ENCODE measurements around the gene CDH4. TPM values are rescaled to one million over a fixed set of nuclear protein-coding genes. Genes with fewer than 3 reads are reported as not detected.

The CDH4 gene
- total and polyA plus RNA-seq, 9 of the 15 experiments (the other 6 are each of a cell fraction or from before 2014, with no cell fraction given) = 0.04 TPM; not detected in 8

GRCh38 chr20:61979701-61980635, 727.9 kb downstream of the CDH4 start:
- Histone ChIP-seq H3K27ac (ENCODE audit: extremely low read depth, low read depth, low read length) (no peak overlapping the region), H3K9ac (ENCODE audit: insufficient read depth in 1 of 2, low read depth in 2 of 2, low read length in 2 of 2) (no peak overlapping the region), H2AFZ (ENCODE audit: low read depth, low read length) (no peak overlapping the region), H3K4me1 (replicated peaks in 1 of 2; ENCODE audit: control insufficient read depth in 2 of 2, insufficient read depth in 2 of 2, low read length in 2 of 2) (peaks cover 0 to 19% of the 10 kb centered on the region in 2 experiments; a peak in 1 of 5 replicates), H3K36me3 (ENCODE audit: control insufficient read depth, insufficient read depth, low read length) (peaks cover 26% of the 10 kb centered on the region; the same call in 2 of the 3 replicates), H3K27me3 (ENCODE audit: control insufficient read depth in 2 of 2, insufficient read depth in 2 of 2, low read length in 2 of 2) (no peaks in the 10 kb centered on the region), H3K4me3 (no peak overlapping the region), H3K9me3 (replicated peaks; ENCODE audit: control insufficient read depth, insufficient read depth, low read depth, low read length) (no peaks in the 10 kb centered on the region), H4K20me1 (replicated peaks; ENCODE audit: control insufficient read depth, insufficient read depth, low read length) (0 out of 2 replicates have a peak, but pooled peaks cover 5% of the 10 kb centered on the region), H3K4me2 (ENCODE audit: insufficient read depth, low read length) (no peak overlapping the region), H3K79me2 (ENCODE audit: control insufficient read depth, insufficient read depth, low read length) (peaks cover 9% of the 10 kb centered on the region; the same call in 1 of the 3 replicates), H3K9me1 (ENCODE audit: control insufficient read depth, insufficient read depth, low read length) (no peaks in the 10 kb centered on the region)
- ATAC-seq = no peak
- no peak for DNase-seq (ENCODE audit: extremely low read depth in 1 of 4, low spot score in 3 of 4)
- ChIA-PET CTCF (ENCODE audit: low intra/inter-chr PET ratio) (interaction anchor here (0.5 kb wide), 1 partner anchor 603 kb away, joined by 3 read pairs; no protein-coding TSS in a partner anchor), POLR2A (no interaction called here)
- TF ChIP-seq HOMEZ (CRISPR knock-in tag; IDR thresholded peaks at IDR 0.05) (no peak), IRF9 (tag; IDR thresholded peaks at IDR 0.05) (no peak), HSF4 (CRISPR knock-in tag; IDR thresholded peaks at IDR 0.05; ENCODE audit: borderline replicate concordance) (no peak), MBD1 (CRISPR knock-in tag; IDR thresholded peaks at IDR 0.05) (no peak), ZBED1 (IDR thresholded peaks at IDR 0.05) (no peak), ARID1B (IDR thresholded peaks at IDR 0.05) (no peak), HMGXB4 (CRISPR knock-in tag; IDR thresholded peaks at IDR 0.05) (no peak)
- in situ Hi-C loops (cut with MboI) = no loop called here
- intact Hi-C loops (cut with micrococcal nuclease) = loop anchor here (10.0 kb wide), 1 partner anchor 325 kb away; the partner anchor contains the start of gene ADRM1
- 94% methylated on average over 42 of the region's 65 CpGs for WGBS (ENCODE audit: insufficient coverage, low coverage, missing lambda C conversion rate)
- FAIRE-seq = no peak
- BruUV-seq (replicated peaks) = no TSS peak
